Fibroblast of pulmonary artery (primary cell): ENCODE measurements around the gene LTBP1.
A peak's percentile ranks its signal among the peaks of the same experiment; 100 is the strongest.

Experiments
- DNase-seq: peaks from one replicate; pipeline ENCODE4 v3.0.0-alpha.2; 2010; ENCODE audit warnings: low read depth
- H3K4me3 ChIP-seq: replicated peaks from 2 replicates; pipeline ENCODE4 v1.5.1; 2011; ENCODE audit warnings: low read depth, mild to moderate bottlenecking, control low read depth, low read length, moderate library complexity
- CTCF ChIP-seq: IDR thresholded peaks from 2 replicates; pipeline ENCODE4 v1.5.1; 2011; ENCODE audit warnings: mild to moderate bottlenecking, control low read depth, low read length, inconsistent platforms; ENCODE audit errors: missing control alignments

LTBP1 gene

DNA sequence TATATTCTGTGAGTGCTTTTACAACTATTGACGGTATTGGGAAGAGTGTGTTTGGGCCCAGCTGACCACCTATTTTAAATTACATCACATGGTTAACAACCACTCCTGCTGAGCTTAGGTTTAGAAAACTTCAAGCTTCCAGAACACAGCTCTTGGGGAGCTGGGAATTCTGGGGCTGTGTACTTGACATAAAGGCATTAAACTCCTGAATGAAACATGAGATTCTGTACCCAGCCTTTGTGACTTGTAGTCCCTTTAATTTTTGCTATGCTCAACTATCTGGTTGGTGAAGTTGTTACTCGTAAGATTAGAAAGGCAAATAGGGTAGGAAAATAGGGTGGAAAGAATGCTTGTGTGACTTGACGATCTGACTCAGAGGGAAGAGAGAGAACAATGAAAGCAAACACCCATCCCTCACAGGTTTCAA, 66.9 kb downstream of the LTBP1 start:
- no peak overlapping the region for H3K4me3 ChIP-seq
- peak; percentile 31 for DNase-seq
- TF ChIP-seq CTCF, result no peak

- no peak overlapping the region for H3K4me3 ChIP-seq
- DNase-seq, result no peak
- TF ChIP-seq CTCF, result no peak
Measured at GRCh38 chr2:33014268-33014667, 67.5 kb downstream of the LTBP1 start.

DNA sequence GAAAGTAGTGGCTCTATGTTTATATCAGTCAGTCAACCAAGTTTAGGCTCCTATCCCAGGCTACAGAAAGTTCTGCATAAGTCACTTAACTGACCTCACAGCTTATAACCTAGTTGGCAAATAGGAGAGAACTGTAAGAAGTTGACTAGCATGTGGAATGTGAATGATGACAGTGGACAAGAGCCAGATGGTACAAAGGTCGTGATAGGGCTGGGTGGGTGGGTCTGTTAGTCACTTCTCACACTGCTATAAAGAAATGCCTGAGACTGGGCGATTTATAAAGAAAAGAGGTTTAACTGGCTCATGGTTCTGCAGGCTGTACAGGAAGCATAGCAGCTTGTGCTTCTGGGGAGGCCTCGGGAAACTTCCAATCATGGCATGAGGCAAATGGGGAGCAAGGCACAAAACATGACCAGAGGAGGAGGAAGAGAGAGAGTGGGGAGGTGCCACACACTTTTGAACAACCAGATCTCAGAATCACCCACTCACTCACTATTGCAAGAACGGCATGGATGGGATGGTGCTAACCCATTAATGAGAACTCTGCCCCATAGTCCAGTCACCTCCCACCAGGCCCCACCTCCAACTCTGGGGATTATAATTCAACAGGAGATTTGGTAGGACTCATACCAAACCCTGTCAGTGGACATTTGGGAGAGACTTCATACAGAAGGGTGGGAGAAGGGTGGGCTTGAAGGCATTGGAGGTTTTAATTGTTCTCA, 68.8 kb downstream of the LTBP1 start:
- no peak overlapping the region for H3K4me3 ChIP-seq
- peak; percentile 74 for DNase-seq
- no peak for TF ChIP-seq CTCF

DNA sequence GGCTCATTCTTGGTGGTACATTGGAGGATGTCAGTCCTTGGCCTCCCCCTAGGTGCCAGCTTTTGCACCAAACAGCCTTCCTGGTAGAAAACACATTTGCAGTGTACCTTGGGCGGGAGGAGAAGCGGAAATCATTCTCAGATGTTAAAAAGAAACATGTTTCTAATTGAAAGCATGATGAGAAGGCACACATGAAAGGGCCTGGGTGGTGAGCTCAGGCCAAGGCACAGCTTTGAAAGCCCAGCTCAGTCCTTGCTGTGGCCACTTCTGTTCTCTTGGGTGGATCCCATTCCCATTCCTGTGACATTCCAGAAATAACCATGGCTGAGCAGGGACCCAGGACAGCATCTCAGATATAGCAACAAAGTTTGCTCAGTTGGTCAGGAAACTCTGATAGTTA, 71.5 kb downstream of the LTBP1 start:
- TF ChIP-seq CTCF, result no peak
- DNase-seq, result no peak
- no peak overlapping the region for H3K4me3 ChIP-seq

- no peak for DNase-seq
- no peak for TF ChIP-seq CTCF
- H3K4me3 ChIP-seq, result no peak overlapping the region
Measured at GRCh38 chr2:33019796-33020195, 73.0 kb downstream of the LTBP1 start.

DNA sequence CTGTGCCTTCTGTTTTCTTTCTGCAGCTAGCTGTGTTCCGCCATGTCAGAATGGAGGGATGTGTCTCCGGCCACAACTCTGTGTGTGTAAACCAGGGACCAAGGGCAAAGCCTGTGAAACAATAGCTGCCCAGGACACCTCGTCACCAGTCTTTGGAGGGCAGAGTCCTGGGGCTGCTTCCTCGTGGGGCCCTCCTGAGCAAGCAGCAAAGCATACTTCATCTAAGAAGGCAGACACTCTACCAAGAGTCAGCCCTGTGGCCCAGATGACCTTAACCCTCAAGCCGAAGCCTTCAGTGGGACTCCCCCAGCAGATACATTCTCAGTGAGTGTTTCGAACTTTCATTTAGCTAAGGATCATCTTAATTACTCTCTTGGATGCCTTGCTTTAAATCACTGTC, 74.1 kb downstream of the LTBP1 start:
- H3K4me3 ChIP-seq, result no peak overlapping the region
- no peak for DNase-seq
- no peak for TF ChIP-seq CTCF

- no peak for TF ChIP-seq CTCF
- DNase-seq, result peak; percentile 71
- no peak overlapping the region for H3K4me3 ChIP-seq
Measured at GRCh38 chr2:33021542-33022227, 74.9 kb downstream of the LTBP1 start.
